CD4-positive, CD25-positive, alpha-beta regulatory T cell (primary cell): ENCODE measurements around the gene C13orf46. TPM values are rescaled to one million over a fixed set of nuclear protein-coding genes. Genes with fewer than 3 reads are reported as not detected.

ENCODE experiments used
- ATAC-seq, 2 donors: fragments of 150-1000 bp; cut with Tn5 transposase; one replicate each; pipeline ENCODE4 v1.10.0; 2021; ENCODE audit warnings: low read depth in 2 of 2, moderate number of reproducible peaks in 2 of 2, moderate library complexity in 1 of 2
- DNase-seq, 3 donors: peaks; one replicate each; pipeline versions ENCODE4 v3.0.0 to v3.0.0-alpha.2; 2012 to 2022; ENCODE audit warnings: mixed read lengths in 1 of 3
- H3K27ac ChIP-seq: one replicate; pipeline ENCODE4 v1.7.0; 2013; ENCODE audit warnings: mild to moderate bottlenecking, low read length; ENCODE audit not compliant: insufficient read depth, poor library complexity, severe bottlenecking
- H3K27me3 ChIP-seq: one replicate; pipeline ENCODE4 v1.7.0; 2013; ENCODE audit warnings: low read length; ENCODE audit not compliant: control insufficient read depth, insufficient read depth
- H3K36me3 ChIP-seq: one replicate; pipeline ENCODE4 v1.7.0; 2013; ENCODE audit warnings: mild to moderate bottlenecking, low read length, moderate library complexity; ENCODE audit not compliant: control insufficient read depth, insufficient read depth
- H3K4me1 ChIP-seq: 2 replicates; pipeline ENCODE4 v1.7.0; 2013; ENCODE audit warnings: mild to moderate bottlenecking, low read length; ENCODE audit not compliant: insufficient read depth, control insufficient read depth, poor library complexity, severe bottlenecking
- H3K4me3 ChIP-seq: one replicate; pipeline ENCODE4 v1.7.0; 2013; ENCODE audit warnings: low read depth, mild to moderate bottlenecking, low read length, moderate library complexity
- H3K9me3 ChIP-seq, 2 experiments: 1 replicate in 1 of 2; 2 replicates in 1 of 2; pipeline ENCODE4 v1.7.0; 2013; ENCODE audit warnings: low read length in 2 of 2, mild to moderate bottlenecking in 1 of 2, moderate library complexity in 1 of 2; ENCODE audit not compliant: control insufficient read depth in 2 of 2
- H3K27ac Mint-ChIP-seq, 3 donors: one replicate each; pipeline ENCODE4 v1.8.0; 2020 to 2022; ENCODE audit warnings: mild to moderate bottlenecking in 3 of 3, mixed read lengths in 3 of 3, moderate library complexity in 2 of 3
- H3K27me3 Mint-ChIP-seq: one replicate; pipeline ENCODE4 v1.8.0; 2022; ENCODE audit warnings: mild to moderate bottlenecking, mixed read lengths
- H3K36me3 Mint-ChIP-seq: one replicate; pipeline ENCODE4 v1.8.0; 2020; ENCODE audit warnings: mixed read lengths
- H3K4me1 Mint-ChIP-seq, 4 donors: one replicate each; pipeline ENCODE4 v1.8.0; 2020 to 2022; ENCODE audit warnings: mixed read lengths in 4 of 4, mild to moderate bottlenecking in 1 of 4
- H3K4me3 Mint-ChIP-seq, 4 donors: one replicate each; pipeline ENCODE4 v1.8.0; 2020 to 2022; ENCODE audit warnings: mild to moderate bottlenecking in 4 of 4, mixed read lengths in 4 of 4, moderate library complexity in 3 of 4
- H3K9me3 Mint-ChIP-seq, 7 donors: one replicate each; pipeline ENCODE4 v1.8.0; 2020 to 2022; ENCODE audit warnings: mixed read lengths in 7 of 7, mild to moderate bottlenecking in 3 of 7, moderate library complexity in 2 of 7
- polyA plus RNA-seq, 4 donors: library from polyadenylated mRNA; unstranded; fragments of 300-500 nt; fragmentation: Illumina TruSeq; gene quantifications; one replicate each; pipeline ENCODE4 v1.2.3, GENCODE V29; 2021
- total RNA-seq: library from RNA; stranded (reverse); gene quantifications from one replicate; pipeline ENCODE4 v1.2.3, GENCODE V29; 2022

The C13orf46 gene
- total and polyA plus RNA-seq, 5 donors from 2014 or later, result 0.16 to 21.2 (median 0.55) TPM

DNA sequence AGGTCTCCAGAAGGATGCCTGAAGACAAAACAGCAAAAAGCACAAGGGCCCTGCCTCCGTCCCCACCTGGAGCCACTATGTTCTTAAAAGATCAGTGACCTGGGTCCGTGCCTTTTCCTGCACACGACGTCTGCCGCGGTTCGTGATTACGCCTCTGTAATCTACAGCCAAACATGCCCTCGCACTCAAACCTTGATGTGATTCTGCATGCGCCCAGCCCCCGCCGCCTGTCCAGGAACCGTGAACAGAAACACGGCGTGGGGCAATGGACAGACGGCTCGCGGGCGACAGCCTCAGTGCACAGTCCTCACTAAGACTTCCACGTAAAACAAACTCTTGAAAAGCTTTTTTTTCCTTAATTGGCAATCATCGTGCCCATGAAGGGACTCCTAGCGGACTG is 15.5 kb downstream of the C13orf46 start:
- Mint-ChIP-seq H3K27me3 (no peaks in the 10 kb centered on the region), H3K9me3 (peaks cover 0 to 15% (median 0%) of the 10 kb centered on the region in 7 donors), H3K4me1 (peaks cover 0 to 11% (median 2%) of the 10 kb centered on the region in 4 donors), H3K36me3 (peaks cover 27% of the 10 kb centered on the region), H3K27ac (peak overlapping the region in 2 of 3 donors; percentile 56 to 94), H3K4me3 (no peak overlapping the region)
- H3K4me1 ChIP-seq, result no peaks in the 10 kb centered on the region
- H3K36me3 ChIP-seq, result peaks cover 20% of the 10 kb centered on the region
- H3K27ac ChIP-seq, result no peak overlapping the region
- H3K27me3 ChIP-seq, result no peaks in the 10 kb centered on the region
- ATAC-seq (no peak), DNase-seq (no peak)
- no peak overlapping the region for H3K4me3 ChIP-seq
- peaks cover 2 to 8% of the 10 kb centered on the region in 2 experiments for H3K9me3 ChIP-seq

DNA sequence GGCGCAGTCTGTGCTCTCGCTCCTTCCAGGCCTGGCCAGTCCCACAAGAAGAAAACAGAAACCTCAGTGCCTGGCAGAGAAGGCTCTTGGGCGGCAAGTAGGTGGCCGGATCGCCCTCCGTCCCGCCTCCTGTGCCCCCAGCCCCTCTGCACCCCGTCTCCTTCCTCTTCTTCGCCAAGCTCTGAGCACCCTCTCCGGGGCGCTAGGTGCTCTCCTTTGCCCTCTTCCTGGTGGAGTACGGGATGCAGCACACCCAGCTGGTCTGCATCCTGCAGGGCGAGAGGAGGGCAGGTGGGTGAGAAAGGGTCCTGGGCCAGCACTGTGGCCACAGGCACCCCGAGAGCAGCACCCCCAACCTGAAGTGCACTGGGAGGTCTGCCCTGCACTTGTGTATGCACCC is 17.3 kb downstream of the C13orf46 start:
- Histone ChIP-seq H3K4me3 (no peak overlapping the region), H3K9me3 (peaks cover 2 to 8% of the 10 kb centered on the region in 2 experiments), H3K4me1 (no peaks in the 10 kb centered on the region), H3K27ac (no peak overlapping the region), H3K36me3 (peaks cover 23% of the 10 kb centered on the region), H3K27me3 (no peaks in the 10 kb centered on the region)
- peak overlapping the region in 1 of 3 donors; percentile 86 for H3K27ac Mint-ChIP-seq
- H3K27me3 Mint-ChIP-seq, result no peaks in the 10 kb centered on the region
- peaks cover 23% of the 10 kb centered on the region for H3K36me3 Mint-ChIP-seq
- H3K4me3 Mint-ChIP-seq, result peak overlapping the region in 1 of 4 donors; percentile 7
- ATAC-seq, result peak in 1 of 2 donors; percentile 17
- H3K4me1 Mint-ChIP-seq, result peaks cover 0 to 8% (median 2%) of the 10 kb centered on the region in 4 donors
- DNase-seq, result no peak
- peaks cover 0 to 15% (median 0%) of the 10 kb centered on the region in 7 donors for H3K9me3 Mint-ChIP-seq

DNA sequence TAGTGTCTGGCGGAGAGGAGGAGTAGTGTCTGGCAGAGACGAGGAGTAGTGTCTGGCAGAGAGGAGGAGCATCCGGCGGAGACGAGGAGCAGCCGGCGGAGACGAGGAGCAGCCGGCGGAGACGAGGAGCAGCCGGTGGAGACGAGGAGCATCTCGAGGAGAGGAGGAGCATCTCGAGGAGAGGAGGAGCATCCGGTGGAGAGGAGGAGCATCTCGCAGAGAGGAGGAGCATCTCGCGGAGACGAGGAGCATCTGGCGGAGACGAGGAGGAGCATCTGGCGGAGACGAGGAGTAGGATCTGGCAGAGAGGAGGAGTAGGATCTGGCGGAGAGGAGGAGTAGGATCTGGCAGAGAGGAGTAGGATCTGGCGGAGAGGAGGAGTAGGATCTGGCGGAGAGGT is 18.2 kb downstream of the C13orf46 start:
- ATAC-seq, result no peak
- Mint-ChIP-seq H3K4me1 (peaks cover 0 to 12% (median 2%) of the 10 kb centered on the region in 4 donors), H3K4me3 (peak overlapping the region in 1 of 4 donors; percentile 44), H3K9me3 (peaks cover 0 to 15% (median 0%) of the 10 kb centered on the region in 7 donors), H3K27me3 (no peaks in the 10 kb centered on the region), H3K36me3 (peaks cover 23% of the 10 kb centered on the region), H3K27ac (peak overlapping the region in 1 of 3 donors; percentile 86)
- no peak for DNase-seq
- H3K4me1 ChIP-seq, result no peaks in the 10 kb centered on the region
- H3K4me3 ChIP-seq, result no peak overlapping the region
- H3K27ac ChIP-seq, result no peak overlapping the region
- H3K27me3 ChIP-seq, result no peaks in the 10 kb centered on the region
- peaks cover 23% of the 10 kb centered on the region for H3K36me3 ChIP-seq
- H3K9me3 ChIP-seq, result peaks cover 2 to 8% of the 10 kb centered on the region in 2 experiments

DNA sequence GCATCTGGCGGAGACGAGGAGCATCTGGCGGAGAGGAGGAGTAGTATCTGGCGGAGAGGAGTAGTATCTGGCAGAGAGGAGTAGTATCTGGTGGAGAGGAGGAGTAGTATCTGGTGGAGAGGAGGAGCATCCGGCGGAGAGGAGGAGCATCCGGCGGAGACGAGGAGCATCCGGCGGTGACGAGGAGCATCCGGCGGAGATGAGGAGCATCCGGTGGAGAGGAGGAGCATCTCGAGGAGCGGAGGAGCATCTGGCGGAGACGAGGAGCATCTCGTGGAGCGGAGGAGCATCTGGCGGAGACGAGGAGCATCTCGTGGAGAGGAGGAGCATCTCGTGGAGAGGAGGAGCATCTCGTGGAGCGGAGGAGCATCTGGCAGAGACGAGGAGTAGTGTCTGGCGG is 18.6 kb downstream of the C13orf46 start:
- Histone ChIP-seq H3K36me3 (peaks cover 23% of the 10 kb centered on the region), H3K4me1 (no peaks in the 10 kb centered on the region), H3K27me3 (no peaks in the 10 kb centered on the region), H3K9me3 (peaks cover 2 to 8% of the 10 kb centered on the region in 2 experiments), H3K4me3 (no peak overlapping the region), H3K27ac (no peak overlapping the region)
- peaks cover 0 to 13% (median 0%) of the 10 kb centered on the region in 7 donors for H3K9me3 Mint-ChIP-seq
- H3K36me3 Mint-ChIP-seq, result peaks cover 20% of the 10 kb centered on the region
- H3K4me3 Mint-ChIP-seq, result peak overlapping the region in 1 of 4 donors; percentile 31
- no peak for ATAC-seq
- H3K27ac Mint-ChIP-seq, result no peak overlapping the region
- H3K27me3 Mint-ChIP-seq, result no peaks in the 10 kb centered on the region
- peaks cover 0 to 12% (median 2%) of the 10 kb centered on the region in 4 donors for H3K4me1 Mint-ChIP-seq
- DNase-seq, result no peak

DNA sequence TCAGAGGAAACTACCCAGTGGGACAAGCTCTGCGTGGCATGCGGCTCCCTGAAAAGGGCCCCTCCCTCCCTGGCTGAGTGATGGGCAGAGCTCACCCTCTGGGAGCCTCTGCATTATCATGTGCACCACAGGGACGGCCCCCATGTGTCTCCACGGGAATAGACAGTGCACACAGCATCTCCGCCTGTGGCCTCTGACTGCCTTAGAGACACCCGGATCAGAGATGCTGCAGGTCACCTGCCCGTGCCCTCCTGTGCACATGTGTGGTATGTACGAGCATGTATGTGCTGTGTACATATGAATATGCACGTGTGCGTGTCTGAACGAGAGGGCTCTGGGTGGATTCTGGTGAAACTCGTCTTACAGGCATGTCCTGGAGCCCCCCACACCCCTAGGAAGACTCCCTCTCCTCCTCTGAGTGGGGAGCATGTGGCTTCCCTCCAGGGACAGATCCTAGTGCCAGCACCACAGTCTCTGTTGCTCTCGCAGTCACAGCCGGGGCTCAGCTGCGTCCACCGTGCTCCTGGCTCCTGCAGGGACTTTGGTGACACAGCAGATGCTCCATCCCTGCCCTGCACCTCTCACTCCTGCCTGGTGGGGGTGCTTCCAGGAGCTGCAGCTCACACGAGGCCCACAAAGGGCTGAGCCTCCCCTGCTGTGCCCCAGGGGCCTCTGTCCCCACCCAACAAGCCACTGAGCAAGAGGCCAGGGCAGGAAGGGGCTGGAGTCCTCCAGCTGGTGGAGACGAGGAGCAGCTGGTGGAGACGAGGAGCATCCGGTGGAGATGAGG is 19.6 kb downstream of the C13orf46 start:
- ATAC-seq (no peak), DNase-seq (no peak)
- Histone ChIP-seq H3K27me3 (no peaks in the 10 kb centered on the region), H3K4me1 (no peaks in the 10 kb centered on the region), H3K4me3 (no peak overlapping the region), H3K27ac (no peak overlapping the region), H3K36me3 (peaks cover 23% of the 10 kb centered on the region), H3K9me3 (peaks cover 0 to 5% of the 10 kb centered on the region in 2 experiments)
- no peak overlapping the region for H3K27ac Mint-ChIP-seq
- peaks cover 17% of the 10 kb centered on the region for H3K36me3 Mint-ChIP-seq
- H3K9me3 Mint-ChIP-seq, result peaks cover 0 to 13% (median 0%) of the 10 kb centered on the region in 7 donors
- no peak overlapping the region for H3K4me3 Mint-ChIP-seq
- H3K4me1 Mint-ChIP-seq, result peaks cover 0 to 14% (median 2%) of the 10 kb centered on the region in 4 donors
- H3K27me3 Mint-ChIP-seq, result no peaks in the 10 kb centered on the region

DNA sequence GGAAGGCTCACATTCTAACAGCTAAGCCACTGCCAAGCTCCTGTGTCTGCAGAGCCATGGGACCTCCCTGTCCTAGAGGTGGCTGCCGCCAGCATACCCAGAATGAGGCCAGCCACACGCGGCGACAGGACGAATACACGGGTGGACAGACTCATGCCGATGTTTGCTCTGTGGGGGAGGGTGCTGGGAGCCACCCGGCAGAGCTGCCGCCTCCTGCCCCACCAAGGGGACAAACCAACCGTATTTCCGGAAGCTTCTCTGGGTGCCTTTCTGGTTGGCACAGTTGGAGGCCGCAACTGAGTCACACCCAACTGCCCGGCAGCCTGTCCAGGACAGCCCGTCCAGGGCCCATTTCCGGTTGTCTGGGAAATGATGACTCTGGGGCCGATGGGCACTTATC is 20.3 kb downstream of the C13orf46 start:
- no peaks in the 10 kb centered on the region for H3K27me3 ChIP-seq
- H3K4me3 ChIP-seq, result no peak overlapping the region
- ATAC-seq (no peak), DNase-seq (no peak)
- peaks cover 23% of the 10 kb centered on the region for H3K36me3 ChIP-seq
- H3K27ac ChIP-seq, result no peak overlapping the region
- Mint-ChIP-seq H3K27ac (no peak overlapping the region), H3K36me3 (peaks cover 13% of the 10 kb centered on the region), H3K9me3 (peaks cover 0 to 13% (median 0%) of the 10 kb centered on the region in 7 donors), H3K4me3 (no peak overlapping the region), H3K27me3 (no peaks in the 10 kb centered on the region), H3K4me1 (peaks cover 0 to 12% (median 1%) of the 10 kb centered on the region in 4 donors)
- no peaks in the 10 kb centered on the region for H3K4me1 ChIP-seq
- no peaks in the 10 kb centered on the region for H3K9me3 ChIP-seq

DNA sequence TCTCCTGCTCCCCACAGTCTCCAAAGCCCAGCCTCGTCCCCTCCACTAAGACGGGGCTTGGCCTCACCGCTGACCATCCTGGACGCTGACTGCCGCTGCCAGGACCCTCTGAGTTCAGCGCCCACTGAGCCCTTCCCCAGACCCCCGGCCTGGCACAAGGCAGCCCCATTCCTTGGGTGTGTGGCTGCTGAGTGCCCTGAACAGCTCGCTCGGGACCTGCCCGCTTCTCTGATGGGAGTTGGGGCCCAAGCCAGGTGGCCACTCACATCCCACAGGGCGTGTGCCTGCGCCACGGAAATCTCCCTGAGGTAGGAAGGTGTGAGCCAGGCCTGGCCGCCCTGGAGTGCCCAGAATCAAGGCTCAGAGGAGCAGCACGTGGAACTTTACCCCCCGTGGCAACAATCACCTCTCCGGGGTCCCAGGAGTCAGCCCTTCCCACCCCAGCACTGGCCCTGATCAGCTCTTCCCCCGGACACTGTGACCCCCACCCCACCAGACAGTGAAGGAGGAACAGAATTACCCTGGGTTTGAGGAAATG is 20.8 kb downstream of the C13orf46 start:
- Mint-ChIP-seq H3K27ac (no peak overlapping the region), H3K4me1 (peaks cover 0 to 12% (median 2%) of the 10 kb centered on the region in 4 donors), H3K36me3 (peaks cover 8% of the 10 kb centered on the region), H3K9me3 (peaks cover 0 to 8% (median 0%) of the 10 kb centered on the region in 7 donors), H3K27me3 (no peaks in the 10 kb centered on the region), H3K4me3 (no peak overlapping the region)
- H3K4me3 ChIP-seq, result no peak overlapping the region
- no peaks in the 10 kb centered on the region for H3K4me1 ChIP-seq
- H3K9me3 ChIP-seq, result no peaks in the 10 kb centered on the region
- no peak overlapping the region for H3K27ac ChIP-seq
- no peaks in the 10 kb centered on the region for H3K27me3 ChIP-seq
- ATAC-seq (no peak), DNase-seq (no peak)
- H3K36me3 ChIP-seq, result peaks cover 23% of the 10 kb centered on the region
